Fibroblast of skin of scalp (primary cell): Measurements from ENCODE around the gene NUCKS1.

Experiments
- DNase-seq: peaks from one replicate; pipeline ENCODE4 v3.0.0-alpha.2; 2013

Gene NUCKS1

GRCh38 chr1:205699416-205699815 lies 50.6 kb downstream of the NUCKS1 start:
- no peak for DNase-seq

- no peak for DNase-seq
Measured at GRCh38 chr1:205698921-205699320, 51.1 kb downstream of the NUCKS1 start.

- DNase-seq, result no peak
Measured at GRCh38 chr1:205693421-205693991, 56.5 kb downstream of the NUCKS1 start.

GRCh38 chr1:205692423-205692822 lies 57.6 kb downstream of the NUCKS1 start:
- no peak for DNase-seq

- no peak for DNase-seq
Measured at GRCh38 chr1:205690122-205690756, 59.7 kb downstream of the NUCKS1 start.

- DNase-seq, result no peak
Measured at GRCh38 chr1:205689479-205689878, 60.5 kb downstream of the NUCKS1 start.

GRCh38 chr1:205688171-205689080 lies 61.6 kb downstream of the NUCKS1 start:
- DNase-seq, result no peak

- DNase-seq, result no peak
Measured at GRCh38 chr1:205687242-205687641, 62.7 kb downstream of the NUCKS1 start.

GRCh38 chr1:205681364-205681763 lies 68.6 kb downstream of the NUCKS1 start:
- DNase-seq, result no peak

- peak; percentile 27 for DNase-seq
Measured at GRCh38 chr1:205680073-205680851, 69.7 kb downstream of the NUCKS1 start, which contains the start of gene SLC45A3. SLC45A3 (minus strand) TSS chr1:205680509; CDS start chr1:205664656, 15,853 bp downstream.

- no peak for DNase-seq
Measured at GRCh38 chr1:205678286-205679111, 71.5 kb downstream of the NUCKS1 start.

- no peak for DNase-seq
Measured at GRCh38 chr1:205677167-205677566, 72.8 kb downstream of the NUCKS1 start.

- DNase-seq, result no peak
Measured at GRCh38 chr1:205676597-205676996, 73.4 kb downstream of the NUCKS1 start.

GRCh38 chr1:205676002-205676401 lies 74.0 kb downstream of the NUCKS1 start:
- no peak for DNase-seq

GRCh38 chr1:205675247-205675646 lies 74.7 kb downstream of the NUCKS1 start:
- DNase-seq, result no peak

GRCh38 chr1:205672970-205673369 lies 77.0 kb downstream of the NUCKS1 start:
- no peak for DNase-seq

GRCh38 chr1:205672395-205672889 lies 77.5 kb downstream of the NUCKS1 start:
- no peak for DNase-seq

GRCh38 chr1:205670611-205671430 lies 79.2 kb downstream of the NUCKS1 start:
- no peak for DNase-seq

GRCh38 chr1:205670150-205670446 lies 79.9 kb downstream of the NUCKS1 start:
- no peak for DNase-seq

- DNase-seq, result no peak
Measured at GRCh38 chr1:205669341-205670149, 80.4 kb downstream of the NUCKS1 start.
